ENCODE measurements around the gene ACY1. TPM values are rescaled to one million over a fixed set of nuclear protein-coding genes. Genes with fewer than 3 reads are reported as not detected.

The ACY1 gene
- total RNA-seq, 2 experiments from 2014 or later: 3.3 to 4.0 TPM

GRCh38 chr3:51968883-51969678 lies 14.3 kb upstream of the ACY1 start:
- Histone ChIP-seq H3K4me2 (ENCODE audit: low read length) (no peak overlapping the region), H3K4me1 (ENCODE audit: insufficient read depth, low read length, poor library complexity, severe bottlenecking) (peaks cover 11% of the 10 kb centered on the region), H2AFZ (ENCODE audit: low read length) (no peak overlapping the region), H3K27ac (ENCODE audit: low read depth, low read length, poor library complexity, severe bottlenecking) (no peak overlapping the region), H3K79me2 (ENCODE audit: insufficient read depth, low read depth, low read length) (no peaks in the 10 kb centered on the region), H3K4me3 (ENCODE audit: low read depth, low read length, poor library complexity, severe bottlenecking) (no peak overlapping the region), H4K20me1 (ENCODE audit: insufficient read depth, low read length) (no peaks in the 10 kb centered on the region), H3K9me2 (ENCODE audit: insufficient read depth, low read length) (no peaks in the 10 kb centered on the region), H3K9me3 (ENCODE audit: low read length) (no peaks in the 10 kb centered on the region), H3K36me3 (ENCODE audit: insufficient read depth, low read length) (no peaks in the 10 kb centered on the region)
- TSS peak; percentile 75 for BruUV-seq (replicated peaks)
- no peak for DNase-seq (ENCODE audit: low spot score)
- intact Hi-C loops (cut with micrococcal nuclease; ENCODE audit: unreplicated experiment): no loop called here
- TF ChIP-seq CTCF (conservative IDR thresholded peaks at IDR 0.05; ENCODE audit: low read length) (no peak), EZH2phosphoT487 (IDR thresholded peaks at IDR 0.05; ENCODE audit: borderline replicate concordance, low read depth, low read length) (no peak)
- ChIA-PET CTCF (ENCODE audit: unreplicated experiment) (interaction anchor here (0.5 to 0.6 kb wide), 2 partner anchors 14 to 25 kb away, joined by 3 to 4 read pairs; no protein-coding TSS in a partner anchor), POLR2A (no interaction called here)

- no peaks in the 10 kb centered on the region for H4K20me1 ChIP-seq (ENCODE audit: insufficient read depth, low read length)
- TF ChIP-seq CTCF (conservative IDR thresholded peaks at IDR 0.05; ENCODE audit: low read length) (no peak), EZH2phosphoT487 (IDR thresholded peaks at IDR 0.05; ENCODE audit: borderline replicate concordance, low read depth, low read length) (no peak)
- no peak overlapping the region for H2AFZ ChIP-seq (ENCODE audit: low read length)
- no peaks in the 10 kb centered on the region for H3K36me3 ChIP-seq (ENCODE audit: insufficient read depth, low read length)
- no peak overlapping the region for H3K4me2 ChIP-seq (ENCODE audit: low read length)
- no peak for DNase-seq (ENCODE audit: low spot score)
- H3K4me1 ChIP-seq (ENCODE audit: insufficient read depth, low read length, poor library complexity, severe bottlenecking): peaks cover 19% of the 10 kb centered on the region
- no peaks in the 10 kb centered on the region for H3K9me3 ChIP-seq (ENCODE audit: low read length)
- BruUV-seq (replicated peaks): no TSS peak
- no peaks in the 10 kb centered on the region for H3K9me2 ChIP-seq (ENCODE audit: insufficient read depth, low read length)
- no peak overlapping the region for H3K27ac ChIP-seq (ENCODE audit: low read depth, low read length, poor library complexity, severe bottlenecking)
- ChIA-PET CTCF (ENCODE audit: unreplicated experiment) (no interaction called here), POLR2A (interaction anchor here (0.6 kb wide), 1 partner anchor 176 kb away, joined by 3 read pairs; no protein-coding TSS in a partner anchor)
- intact Hi-C loops (cut with micrococcal nuclease; ENCODE audit: unreplicated experiment): no loop called here
- H3K79me2 ChIP-seq (ENCODE audit: insufficient read depth, low read depth, low read length): no peaks in the 10 kb centered on the region
- H3K4me3 ChIP-seq (ENCODE audit: low read depth, low read length, poor library complexity, severe bottlenecking): no peak overlapping the region
These were observed 13.5 kb upstream of the ACY1 start for GRCh38 chr3:51969841-51970240.

All from OCI-LY7 (cell line).